Mammary epithelial cell (primary cell): ENCODE data around the gene PROSER2.
"Not testable (repeated sequence)": the region's sequence is repeated elsewhere in the genome, so short reads cannot be mapped to it uniquely, and the experiment has no call there.

Experiments
- CTCF ChIP-seq, 2 donors: IDR thresholded peaks in 1 of 2; conservative IDR thresholded peaks in 1 of 2; 2 replicates each; pipeline ENCODE4 v1.5.1; 2011 to 2012; ENCODE audit warnings: inconsistent platforms in 2 of 2, low read length in 2 of 2, mild to moderate bottlenecking in 2 of 2, control low read depth in 1 of 2, low read depth in 1 of 2; ENCODE audit not compliant: insufficient read depth in 1 of 2; ENCODE audit errors: extremely low read depth in 1 of 2
- EZH2 ChIP-seq: IDR thresholded peaks from 2 replicates; pipeline ENCODE4 v1.6.1; 2012; ENCODE audit warnings: low read length, inconsistent platforms, borderline replicate concordance

GRCh38 chr10:11852637-11853036 is 29.5 kb downstream of the PROSER2 start:
- TF ChIP-seq CTCF (conservative IDR thresholded peaks at IDR 0.05 in 1 of 2, IDR thresholded peaks at IDR 0.05 in 1 of 2; ENCODE audit: extremely low read depth in 1 of 2, insufficient read depth in 1 of 2, low read depth in 1 of 2, low read length in 2 of 2); EZH2: not testable (repeated sequence)
